GM19467 (cell line): ENCODE measurements around the gene PYGL.
"Not testable (repeated sequence)": the region's sequence is repeated elsewhere in the genome, so short reads cannot be mapped to it uniquely, and the experiment has no call there.

ENCODE experiments used
- ATAC-seq: cut with Tn5 transposase; IDR thresholded peaks from one replicate; pipeline ENCODE4 v1.9.1; 2021; ENCODE audit warnings: mild to moderate bottlenecking, moderate library complexity; ENCODE audit not compliant: unreplicated experiment

Gene PYGL

GRCh38 chr14:50955373-50956043 is 11.2 kb upstream of the PYGL start:
- ATAC-seq: no peak

DNA sequence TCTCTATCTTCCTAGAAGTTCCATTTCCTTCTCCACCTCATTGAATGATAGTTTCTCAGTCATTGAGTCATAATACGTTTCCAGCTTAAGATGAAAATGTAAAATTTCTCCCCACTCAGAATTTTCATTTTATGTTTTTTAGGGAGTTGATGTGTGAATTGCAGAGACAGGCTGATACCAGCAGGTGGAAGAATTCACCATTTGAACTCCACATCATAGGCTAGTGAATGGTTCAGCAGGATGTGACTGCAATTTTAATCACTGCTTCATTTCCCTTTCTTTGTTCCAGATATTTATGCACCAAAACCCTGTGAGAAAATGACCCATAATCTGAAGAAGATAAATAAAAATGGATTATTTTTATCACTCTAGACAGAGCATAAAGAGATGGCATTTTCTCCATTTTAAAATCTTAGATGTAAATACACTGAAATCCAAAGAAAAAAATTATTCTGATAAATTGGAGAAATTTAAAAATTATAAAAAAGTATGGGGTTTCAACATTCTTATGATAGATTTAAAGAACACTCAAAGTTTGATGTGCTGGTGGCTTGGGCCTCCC is 10.6 kb upstream of the PYGL start:
- ATAC-seq: no peak

- ATAC-seq: no peak
Measured at GRCh38 chr14:50953502-50953901, 9.2 kb upstream of the PYGL start.

GRCh38 chr14:50951032-50951431 is 6.7 kb upstream of the PYGL start:
- ATAC-seq: no peak

DNA sequence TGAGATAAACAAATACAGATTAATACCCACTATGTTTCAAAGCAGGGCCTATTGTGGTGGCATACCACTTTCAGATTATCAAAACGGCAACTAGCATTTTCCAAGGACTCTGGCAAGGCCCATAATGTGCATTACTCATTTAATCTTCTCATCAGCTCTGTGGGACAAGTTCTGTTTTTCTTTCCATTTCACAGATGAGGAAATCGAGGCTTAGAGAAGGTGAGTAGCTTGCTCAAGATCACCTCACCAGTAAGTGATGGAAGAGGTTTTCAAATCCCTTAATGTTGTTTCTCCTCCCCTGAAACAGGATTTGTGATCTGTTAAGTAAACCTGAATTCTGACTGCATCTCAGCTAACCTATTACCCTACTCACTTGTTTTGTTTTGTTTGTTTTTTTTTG is 3.9 kb upstream of the PYGL start:
- ATAC-seq: no peak

- ATAC-seq: no peak
Measured at GRCh38 chr14:50947446-50947845, 3.2 kb upstream of the PYGL start.

DNA sequence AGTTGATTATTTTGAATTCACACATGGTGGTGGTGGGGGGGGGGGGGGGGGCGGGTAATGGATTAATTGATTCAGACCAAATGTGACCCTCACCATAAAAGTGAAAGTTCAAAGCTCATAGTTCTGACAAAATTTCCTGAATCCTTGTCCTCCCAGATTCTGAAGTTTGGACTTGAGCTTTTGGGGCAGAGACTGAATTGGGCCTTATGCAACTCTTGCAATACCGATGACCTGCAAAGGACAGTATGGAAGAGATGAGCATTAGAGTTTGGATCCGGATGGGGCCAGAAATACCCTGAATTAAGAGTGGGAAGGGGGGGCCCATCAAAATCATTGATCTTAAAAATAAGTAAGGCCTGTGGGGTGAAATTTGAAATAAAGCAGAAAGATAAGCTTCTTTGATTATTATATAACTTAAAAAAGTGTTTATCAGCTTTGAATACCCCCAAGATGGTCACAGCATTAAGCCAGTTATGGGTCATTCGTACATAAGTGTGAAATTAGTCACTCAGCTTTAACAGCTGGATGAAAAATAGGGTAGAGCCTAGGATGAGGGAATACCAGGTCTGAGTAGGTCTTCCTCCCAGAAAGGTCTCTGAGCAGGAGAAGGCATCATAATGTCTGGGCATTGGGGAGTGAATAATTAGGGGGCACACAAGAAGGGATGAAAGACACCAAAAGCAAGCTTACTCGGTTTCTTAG is 2.1 kb upstream of the PYGL start:
- no peak for ATAC-seq

DNA sequence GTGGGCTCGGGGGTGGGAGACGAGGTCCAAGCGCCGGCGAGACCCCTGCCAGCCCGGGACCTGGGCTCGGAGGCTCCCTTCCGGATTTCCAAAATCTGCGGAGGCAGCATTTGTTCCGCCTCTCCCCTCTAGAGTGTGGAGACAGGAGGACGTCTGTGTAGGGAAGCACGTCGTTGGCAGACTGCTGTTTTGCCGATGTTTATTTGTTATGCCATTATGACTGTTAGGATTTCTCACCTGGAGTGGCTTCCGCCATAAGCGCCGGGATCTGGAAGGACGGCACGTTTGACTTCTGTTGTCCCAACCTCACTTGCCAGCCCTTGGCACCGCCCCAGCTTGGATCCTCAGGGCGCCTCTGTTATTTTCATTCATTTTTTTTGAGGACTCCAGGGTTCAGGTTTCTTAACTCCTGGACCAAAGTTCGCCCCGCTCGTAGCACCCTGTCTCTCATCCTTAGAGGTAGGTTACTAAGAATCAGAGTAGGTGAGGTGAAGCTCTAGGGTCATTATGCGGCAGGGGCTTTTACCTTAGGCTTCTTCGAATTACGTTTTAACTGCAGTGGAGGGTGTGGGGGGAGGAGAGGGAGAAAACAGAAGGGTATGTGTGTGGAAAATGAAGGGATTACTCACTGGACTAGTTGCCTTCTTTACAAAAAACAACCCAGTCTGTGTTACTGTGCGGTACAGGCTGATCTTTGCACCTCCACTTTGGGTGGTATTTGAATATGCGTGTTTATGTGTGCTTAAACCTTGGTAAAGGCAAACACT is 547 bp upstream of the PYGL start:
- no peak for ATAC-seq

- ATAC-seq: no peak
Measured at GRCh38 chr14:50943261-50943942, 881 bp downstream of the PYGL start.

- ATAC-seq: not testable (repeated sequence)
Measured at GRCh38 chr14:50941638-50942037, 2.6 kb downstream of the PYGL start.

- ATAC-seq: no peak
Measured at GRCh38 chr14:50941151-50941550, 3.1 kb downstream of the PYGL start.

DNA sequence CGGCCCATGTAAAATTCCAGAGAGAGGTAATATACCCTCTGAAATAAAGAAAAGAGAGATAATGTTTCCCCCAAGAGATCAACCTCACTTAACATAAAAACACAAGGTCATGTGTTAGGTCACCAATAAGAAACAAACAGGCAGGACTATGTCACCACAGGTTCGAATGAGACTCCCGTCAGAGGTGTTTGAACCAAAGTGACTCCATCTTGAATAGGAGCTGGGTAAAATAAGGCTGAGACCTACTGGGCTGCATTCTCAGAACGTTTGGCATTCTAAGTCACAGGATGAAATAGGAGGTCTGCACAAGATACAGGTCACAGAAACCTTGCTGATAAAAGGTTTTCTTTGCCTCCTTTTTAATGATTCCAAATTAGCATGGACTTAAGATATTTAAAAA is 6.5 kb downstream of the PYGL start:
- no peak for ATAC-seq

- no peak for ATAC-seq
Measured at GRCh38 chr14:50937325-50937724, 7.0 kb downstream of the PYGL start.

- ATAC-seq: no peak
Measured at GRCh38 chr14:50936882-50937281, 7.4 kb downstream of the PYGL start.

- no peak for ATAC-seq
Measured at GRCh38 chr14:50936016-50936340, 8.3 kb downstream of the PYGL start.

DNA sequence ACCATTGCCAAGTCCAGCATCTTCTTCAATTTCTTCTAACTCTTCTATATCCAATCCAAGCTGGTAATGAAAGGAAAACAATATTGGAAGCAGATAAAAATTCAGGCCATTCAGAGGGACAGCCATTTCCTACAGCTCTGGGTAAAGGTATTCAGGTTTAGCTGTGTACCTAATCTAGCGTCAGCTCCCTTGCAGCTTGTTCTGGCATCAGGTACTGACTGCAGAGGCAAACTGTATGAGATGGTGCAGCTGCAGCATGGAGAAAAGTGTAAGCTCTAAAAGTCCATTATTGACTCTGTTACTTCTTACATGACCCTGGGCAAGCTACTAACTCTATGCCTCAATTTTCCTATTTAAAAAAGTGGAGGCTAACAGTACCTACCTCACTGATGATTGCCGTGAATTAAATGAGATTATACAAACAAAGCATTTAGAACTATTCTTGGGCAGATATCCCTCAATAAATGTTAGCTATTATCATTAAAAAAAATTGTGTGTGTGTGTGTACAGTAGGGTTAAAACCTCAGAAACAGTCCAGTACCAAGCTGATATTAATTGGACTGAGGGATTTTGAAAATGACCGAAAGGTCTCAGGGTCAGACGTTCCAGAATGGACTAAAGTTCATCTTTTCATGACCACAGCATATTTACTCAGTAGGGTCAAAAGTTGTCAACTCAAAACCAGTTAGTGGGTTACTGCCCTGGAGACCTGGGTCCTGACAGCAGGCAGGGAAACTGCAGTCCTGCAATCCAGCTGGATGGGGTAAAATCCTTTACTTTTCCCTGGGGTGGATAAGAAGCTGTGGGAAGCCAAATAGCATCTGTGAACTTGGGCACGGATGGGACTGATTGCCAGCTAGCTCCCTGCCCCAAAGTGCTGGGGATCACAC is 8.9 kb downstream of the PYGL start:
- no peak for ATAC-seq

GRCh38 chr14:50932592-50933495 is 11.4 kb downstream of the PYGL start:
- no peak for ATAC-seq

- no peak for ATAC-seq
Measured at GRCh38 chr14:50932156-50932555, 12.1 kb downstream of the PYGL start.

- ATAC-seq: no peak
Measured at GRCh38 chr14:50931559-50931958, 12.7 kb downstream of the PYGL start.
